Adipose tissue (tissue), 3 donors: ENCODE results near the gene PDE11A. TPM values are rescaled to one million over a fixed set of nuclear protein-coding genes. Genes with fewer than 3 reads are reported as not detected.

Source experiments
- H3K27ac ChIP-seq: one replicate; pipeline ENCODE4 v1.5.1; 2013; ENCODE audit warnings: low read depth, low read length
- WGBS, 3 donors: extraction: QIAGEN DNeasy Blood & Tissue Kit; methylation state at CpG; one replicate each; pipeline ENCODE4 v1.1.7; 2013; 5-methylcytosine and 5-hydroxymethylcytosine counted together
- polyA plus RNA-seq, 3 donors: library from polyadenylated mRNA; stranded (reverse); fragments of 200-250 nt; gene quantifications; one replicate each; pipeline ENCODE4 v1.2.3, GENCODE V29; 2013
- donor health status: healthy with polysubstance abuse.
- donor health status: Bipolar disorder and iron deficiency.
- donor health status: healthy.

PDE11A gene
- under 1 TPM; 0.11 to 0.72 (median 0.27) TPM for polyA plus RNA-seq

- no peak within 1 kb of the TSS for H3K27ac ChIP-seq
- WGBS, 3 donors, result 2 to 3% (median 2%) methylated on average over 44 of the region's 44 CpGs
Measured at GRCh38 chr2:178072383-178073301, at the start of gene PDE11A. PDE11A (minus strand) TSS chr2:178072777; CDS start chr2:178072437, 340 bp downstream.

- H3K27ac ChIP-seq, result no peak overlapping the region
- WGBS, 3 donors, result 79 to 96% (median 94%) methylated on average over 3 of the region's 3 CpGs
Measured at GRCh38 chr2:178119179-178119922, 46.8 kb upstream of the PDE11A start.

- 88 to 97% (median 93%) methylated on average over 1 of the region's 1 CpG for WGBS, 3 donors
- no peak overlapping the region for H3K27ac ChIP-seq
Measured at GRCh38 chr2:178117725-178118124, 45.1 kb upstream of the PDE11A start.

GRCh38 chr2:178115271-178115670 is 42.7 kb upstream of the PDE11A start:
- no peak overlapping the region for H3K27ac ChIP-seq

DNA sequence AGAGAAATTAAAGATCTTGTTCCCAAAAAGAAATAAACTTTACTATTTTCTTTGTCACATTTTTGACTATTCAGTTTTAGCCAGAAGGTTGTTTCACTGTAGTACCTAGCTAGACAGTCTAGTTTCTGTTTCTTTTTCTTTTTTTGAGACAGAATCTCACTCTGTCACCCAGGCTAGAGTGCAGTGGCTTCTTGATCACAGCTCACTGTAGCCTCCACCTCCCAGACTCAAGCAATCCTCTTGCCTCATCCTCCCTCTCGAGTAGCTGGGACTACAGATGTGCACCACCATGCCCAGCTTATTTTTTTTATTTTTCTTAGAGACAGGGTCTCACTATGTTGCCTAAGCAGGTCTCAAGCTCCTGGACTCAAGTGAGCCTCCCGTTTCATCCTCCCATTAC is 41.9 kb upstream of the PDE11A start:
- WGBS, 3 donors, result 82 to 95% (median 84%) methylated on average over 2 of the region's 2 CpGs
- no peak overlapping the region for H3K27ac ChIP-seq

DNA sequence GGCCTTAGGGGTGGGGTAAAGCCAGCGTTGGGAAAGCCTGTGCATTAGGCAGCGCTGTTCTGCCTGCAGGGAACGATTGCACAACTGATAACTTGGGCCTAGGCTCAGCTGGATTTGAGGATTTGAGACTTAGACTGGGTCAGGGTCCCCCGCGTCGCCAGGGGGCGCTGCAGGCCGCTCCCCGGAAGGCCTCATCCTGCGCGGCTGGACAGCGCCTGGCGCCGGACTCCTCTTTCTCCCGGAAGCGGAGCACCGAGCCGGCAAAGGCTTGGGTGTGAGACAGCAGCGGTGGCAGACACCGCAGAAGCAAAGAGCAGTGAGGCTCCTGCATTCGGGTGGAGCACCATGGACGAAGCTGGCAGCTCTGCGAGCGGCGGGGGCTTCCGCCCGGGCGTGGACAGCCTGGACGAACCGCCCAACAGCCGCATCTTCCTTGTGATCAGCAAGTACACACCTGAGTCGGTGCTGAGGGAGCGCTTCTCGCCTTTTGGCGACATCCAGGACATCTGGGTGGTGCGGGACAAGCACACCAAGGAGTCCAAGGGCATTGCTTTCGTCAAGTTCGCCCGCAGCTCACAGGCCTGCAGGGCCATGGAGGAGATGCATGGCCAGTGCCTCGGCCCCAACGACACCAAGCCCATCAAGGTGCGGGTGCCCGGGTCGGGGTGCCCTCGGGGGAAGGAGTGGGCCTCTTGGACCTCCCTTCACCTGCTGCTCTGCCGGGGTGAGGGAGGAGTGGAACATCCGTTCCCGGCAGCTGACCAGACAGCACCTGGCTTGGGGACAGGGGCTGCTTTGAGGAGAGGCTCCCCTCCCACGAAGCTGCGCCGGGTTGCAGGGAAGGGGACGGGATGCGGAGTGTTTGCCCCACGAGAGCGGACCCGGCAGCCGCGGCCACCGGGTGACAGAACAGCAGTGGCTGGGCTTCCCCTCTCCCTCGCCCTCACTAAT is 39.9 kb upstream of the PDE11A start, which contains the start of gene RBM45:
Gene RBM45 (plus strand): TSS at position 236 of the 951 bp plus-strand sequence. CDS start 110 bp downstream, at position 346.
- H3K27ac ChIP-seq, result no peak within 1 kb of the TSS
- WGBS, 3 donors, result 0 to 1% (median 1%) methylated on average over 60 of the region's 60 CpGs

DNA sequence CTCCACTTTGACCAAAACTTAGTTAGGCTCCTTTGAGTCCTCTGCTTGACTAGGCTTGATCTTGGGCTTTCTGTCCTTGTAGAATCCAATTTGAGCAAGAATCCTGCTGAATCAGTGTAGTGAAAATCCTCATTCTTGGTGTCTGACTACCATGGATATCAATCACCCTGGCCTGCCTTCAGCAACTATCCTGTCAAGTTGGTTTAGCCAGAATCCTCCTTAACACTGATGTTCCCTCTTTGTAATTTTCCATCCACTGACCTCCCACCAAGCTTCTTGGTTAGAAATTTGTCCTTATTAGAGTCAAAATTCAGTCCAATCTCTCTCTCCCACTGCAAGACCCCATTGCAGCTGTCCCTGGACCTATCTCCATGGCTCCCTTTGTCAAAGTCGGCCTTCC is 39.2 kb upstream of the PDE11A start:
- no peak overlapping the region for H3K27ac ChIP-seq
- 92 to 97% (median 94%) methylated on average over 1 of the region's 1 CpG for WGBS, 3 donors

GRCh38 chr2:178110681-178111080 is 38.1 kb upstream of the PDE11A start:
- no peak overlapping the region for H3K27ac ChIP-seq
- WGBS, 3 donors, result 76 to 82% (median 79%) methylated on average over 4 of the region's 4 CpGs

DNA sequence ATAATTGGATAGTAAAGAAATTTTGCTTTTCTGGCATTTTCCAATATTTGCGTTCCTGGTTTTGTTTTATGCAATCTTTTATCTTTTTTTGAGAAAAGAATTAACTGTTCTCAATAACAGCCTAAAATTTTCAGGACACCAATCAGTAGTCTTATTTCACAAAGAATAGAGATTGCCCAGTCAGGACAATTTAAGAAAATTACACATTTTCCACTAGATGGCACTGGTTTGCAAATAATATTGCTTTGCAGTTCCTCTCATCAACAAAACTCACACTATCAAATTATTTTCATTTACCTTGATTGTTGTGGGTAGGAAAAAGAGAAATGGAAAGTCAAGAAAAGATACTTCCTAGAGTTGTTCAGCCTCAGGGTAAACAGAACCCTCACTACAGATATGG is 37.2 kb upstream of the PDE11A start:
- WGBS, 3 donors, result 6 to 21% (median 15%) methylated on average over 1 of the region's 1 CpG
- no peak overlapping the region for H3K27ac ChIP-seq

- no peak overlapping the region for H3K27ac ChIP-seq
- WGBS, 3 donors, result 86 to 89% (median 88%) methylated on average over 21 of the region's 21 CpGs
Measured at GRCh38 chr2:178108176-178108575, 35.6 kb upstream of the PDE11A start.

- 30 to 64% (median 62%) methylated on average over 2 of the region's 2 CpGs for WGBS, 3 donors
- no peak overlapping the region for H3K27ac ChIP-seq
Measured at GRCh38 chr2:178106053-178106452, 33.5 kb upstream of the PDE11A start.

- no peak overlapping the region for H3K27ac ChIP-seq
Measured at GRCh38 chr2:178105566-178105965, 33.0 kb upstream of the PDE11A start.

DNA sequence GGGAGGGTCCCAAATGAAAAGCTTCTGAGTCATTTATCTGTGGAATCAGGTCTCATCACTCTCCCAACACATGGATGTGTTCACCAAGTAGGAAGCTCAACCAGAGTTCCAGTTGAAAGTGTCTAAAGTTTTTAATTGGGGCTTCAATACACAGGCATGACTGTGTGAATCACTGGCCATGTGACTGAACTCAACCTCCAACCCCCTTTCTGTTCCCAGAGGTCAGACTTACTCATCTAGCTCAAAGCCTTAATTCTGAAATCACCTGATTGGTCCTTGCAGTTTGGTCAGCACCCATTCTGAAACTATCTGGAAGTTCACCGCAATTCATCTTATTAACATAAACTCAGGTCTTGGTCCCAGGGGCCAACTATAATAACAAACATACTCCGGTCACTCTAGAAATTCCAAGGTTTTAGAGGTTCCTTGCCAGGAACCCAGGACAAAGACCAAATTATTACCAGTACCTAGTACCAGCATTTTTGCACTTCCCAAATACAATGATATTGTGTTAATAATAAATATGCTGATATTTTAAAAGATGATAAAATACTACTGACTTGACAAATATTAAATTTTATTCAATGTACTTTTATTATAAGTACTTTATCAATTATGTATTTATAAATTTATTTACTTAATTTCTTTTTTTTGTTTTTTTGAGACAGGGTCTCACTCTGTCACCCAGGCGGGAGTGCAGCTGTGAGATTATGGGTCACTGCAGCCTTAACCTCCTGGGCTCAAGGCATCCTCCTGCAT is 28.9 kb upstream of the PDE11A start:
- H3K27ac ChIP-seq, result no peak overlapping the region
- 90 to 94% (median 92%) methylated on average over 3 of the region's 3 CpGs for WGBS, 3 donors

More at GRCh38 chr2:178105566-178105965, 33.0 kb upstream of the PDE11A start:
- 62 to 66% (median 65%) methylated on average over 2 of the region's 2 CpGs for WGBS, 3 donors

GRCh38 chr2:178093471-178093870 is 20.9 kb upstream of the PDE11A start:
- H3K27ac ChIP-seq, result no peak overlapping the region

GRCh38 chr2:178088774-178089270 is 16.2 kb upstream of the PDE11A start:
- 63 to 69% (median 69%) methylated on average over 6 of the region's 6 CpGs for WGBS, 3 donors
- no peak overlapping the region for H3K27ac ChIP-seq

DNA sequence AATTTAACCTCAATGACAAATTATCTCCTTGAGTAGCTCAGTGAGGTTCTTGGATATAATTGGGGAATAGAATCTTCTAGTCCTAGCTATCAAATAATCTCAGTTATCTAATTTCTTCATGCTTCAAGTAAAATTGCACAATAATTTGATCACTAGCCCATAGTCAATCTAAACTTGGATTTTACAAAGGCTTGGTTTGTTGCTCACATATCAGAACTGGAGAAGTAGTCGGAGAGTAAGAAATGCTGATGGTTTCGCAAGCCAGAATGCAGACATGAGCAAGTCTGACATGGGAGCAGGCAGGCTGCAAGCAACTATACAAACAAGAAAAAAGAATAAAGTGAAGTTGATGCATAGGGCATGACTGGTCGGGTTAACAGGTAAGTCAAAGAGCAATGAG is 11.7 kb upstream of the PDE11A start:
- 62 to 71% (median 67%) methylated on average over 3 of the region's 3 CpGs for WGBS, 3 donors
- H3K27ac ChIP-seq, result no peak overlapping the region

DNA sequence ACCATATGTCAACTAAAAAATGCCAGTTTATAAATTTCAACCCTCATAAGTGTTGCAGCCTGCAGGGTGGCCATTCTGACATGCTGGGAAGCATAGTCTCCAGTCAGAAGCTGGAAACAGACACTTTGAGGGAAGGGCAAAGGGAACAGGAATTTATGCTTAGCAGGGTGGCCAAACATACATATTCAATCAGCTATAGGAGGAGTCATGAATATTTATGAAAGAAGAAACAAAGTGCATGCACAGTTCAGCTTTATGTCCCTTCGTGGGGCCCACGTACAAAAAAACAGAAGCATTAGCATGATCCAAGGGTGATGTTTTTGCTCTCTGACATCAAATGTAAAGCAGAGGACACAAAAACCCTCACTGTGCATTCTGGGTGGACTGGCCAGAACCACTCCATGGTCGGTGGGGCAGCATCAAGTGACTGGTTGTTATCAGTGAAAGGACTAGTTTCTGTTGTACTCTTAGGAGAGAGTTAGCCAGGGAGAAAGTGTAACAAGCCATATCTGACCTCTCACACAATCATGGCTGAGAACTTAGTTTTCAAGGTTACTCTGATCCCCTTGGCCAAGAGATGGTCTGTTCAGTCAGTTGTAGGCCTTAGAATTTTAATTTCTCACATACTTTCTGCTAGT is 9.9 kb upstream of the PDE11A start:
- H3K27ac ChIP-seq, result no peak overlapping the region
- WGBS, 3 donors, result 67 to 75% (median 73%) methylated on average over 3 of the region's 3 CpGs
